Loucy (cell line): ENCODE results near the gene RPTOR.

Source experiments
- H2AFZ ChIP-seq: fragments of 200-600 bp; sonication (generic); 2 replicates; pipeline ENCODE4 v1.6.0; 2016; ENCODE audit warnings: antibody characterized with exemption, mild to moderate bottlenecking, low read length, moderate library complexity
- H3F3A ChIP-seq: fragments of 200-600 bp; 2 replicates; pipeline ENCODE4 v1.6.0; 2016; ENCODE audit warnings: antibody characterized with exemption, low read depth, mild to moderate bottlenecking
- H3K27me3 ChIP-seq: fragments of 200-600 bp; sonication (generic); 2 replicates; pipeline ENCODE4 v1.6.1; 2014; ENCODE audit warnings: low read length, mild to moderate bottlenecking; ENCODE audit not compliant: insufficient read depth, poor library complexity, severe bottlenecking
- H3K36me3 ChIP-seq: fragments of 200-600 bp; sonication (generic); 2 replicates; pipeline ENCODE4 v1.6.1; 2016; ENCODE audit warnings: low read length; ENCODE audit not compliant: insufficient read depth
- H3K4me1 ChIP-seq: fragments of 200-600 bp; sonication (generic); 2 replicates; pipeline ENCODE4 v1.5.1; 2014; ENCODE audit warnings: low read length, mild to moderate bottlenecking; ENCODE audit not compliant: insufficient read depth, poor library complexity, severe bottlenecking
- H3K4me2 ChIP-seq: fragments of 200-600 bp; sonication (generic); 2 replicates; pipeline ENCODE4 v1.6.0; 2014; ENCODE audit warnings: antibody characterized with exemption, low read length, low read depth, mild to moderate bottlenecking; ENCODE audit not compliant: poor library complexity, severe bottlenecking
- H3K4me3 ChIP-seq: fragments of 200-600 bp; sonication (generic); 2 replicates; pipeline ENCODE4 v1.5.1; 2014; ENCODE audit warnings: low read length, mild to moderate bottlenecking, mixed read lengths; ENCODE audit not compliant: poor library complexity, severe bottlenecking
- H3K79me2 ChIP-seq: fragments of 200-600 bp; sonication (generic); 2 replicates; pipeline ENCODE4 v1.6.1; 2014; ENCODE audit warnings: low read length; ENCODE audit not compliant: insufficient read depth
- H3K9ac ChIP-seq: fragments of 200-600 bp; sonication (generic); 2 replicates; pipeline ENCODE4 v1.6.0; 2014; ENCODE audit warnings: mild to moderate bottlenecking, low read depth, low read length, moderate library complexity; ENCODE audit not compliant: poor library complexity, severe bottlenecking
- H3K9me2 ChIP-seq: fragments of 200-600 bp; sonication (generic); replicated peaks from 2 replicates; pipeline ENCODE4 v1.6.1; 2016; ENCODE audit warnings: low read depth, low read length, mixed read lengths
- H3K9me3 ChIP-seq: fragments of 200-600 bp; sonication (generic); 2 replicates; pipeline ENCODE4 v1.6.1; 2014; ENCODE audit warnings: mild to moderate bottlenecking, antibody characterized with exemption, low read length, low read depth; ENCODE audit not compliant: insufficient read depth
- H4K20me1 ChIP-seq: fragments of 200-600 bp; sonication (generic); 2 replicates; pipeline ENCODE4 v1.6.0; 2014; ENCODE audit warnings: antibody characterized with exemption, low read length, mild to moderate bottlenecking; ENCODE audit not compliant: insufficient read depth, poor library complexity, severe bottlenecking
- CTCF ChIP-seq: fragments of 200-600 bp; sonication (generic); conservative IDR thresholded peaks from 2 replicates; pipeline ENCODE4 v1.5.1; 2014; ENCODE audit warnings: mild to moderate bottlenecking, antibody characterized with exemption, low read length
- EZH2phosphoT487 ChIP-seq: fragments of 200-600 bp; IDR thresholded peaks from 2 replicates; pipeline ENCODE4 v1.6.1; 2018; ENCODE audit warnings: antibody characterized with exemption, mild to moderate bottlenecking, moderate library complexity, borderline replicate concordance

RPTOR gene

DNA sequence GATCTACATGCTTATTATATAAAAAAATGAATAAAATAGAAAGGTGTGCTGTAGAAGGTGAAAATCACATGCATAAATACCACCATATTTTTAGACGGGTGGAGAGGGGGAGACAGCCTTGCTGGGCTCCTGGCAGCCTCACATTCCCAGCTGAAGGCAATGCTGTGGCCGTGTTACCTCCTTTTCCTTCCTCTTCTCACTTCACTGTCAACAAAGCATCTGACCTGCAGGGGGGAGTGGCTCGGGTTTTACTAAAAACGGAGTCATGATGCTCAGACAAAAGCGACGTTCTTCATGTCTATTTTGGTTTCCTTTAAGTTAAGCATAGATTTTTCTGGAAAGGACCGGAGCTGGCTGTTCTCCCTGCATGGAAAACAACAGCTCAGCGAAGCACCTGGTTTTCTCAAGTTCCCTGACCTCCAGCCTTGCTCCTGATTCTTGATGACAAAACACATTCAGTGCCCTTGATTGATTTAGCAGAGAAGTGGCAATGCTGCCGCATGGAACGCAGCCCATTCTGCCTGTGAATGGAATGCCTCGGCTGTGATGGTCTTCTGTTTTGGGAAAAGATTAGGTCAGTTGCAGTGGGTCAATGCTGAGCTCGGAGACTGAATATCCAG, 5.5 kb upstream of the RPTOR start:
- H3K79me2 ChIP-seq: no peaks in the 10 kb centered on the region
- no peaks in the 10 kb centered on the region for H3K9me2 ChIP-seq
- H3K4me1 ChIP-seq: no peaks in the 10 kb centered on the region
- H3F3A ChIP-seq: no peaks in the 10 kb centered on the region
- no peak for TF ChIP-seq EZH2phosphoT487
- no peak for TF ChIP-seq CTCF
- no peaks in the 10 kb centered on the region for H3K36me3 ChIP-seq
- no peaks in the 10 kb centered on the region for H3K9me3 ChIP-seq
- no peaks in the 10 kb centered on the region for H3K27me3 ChIP-seq
- H3K4me3 ChIP-seq: no peak overlapping the region
- no peaks in the 10 kb centered on the region for H4K20me1 ChIP-seq
- H3K4me2 ChIP-seq: no peak overlapping the region
- peak overlapping the region; percentile 67 for H2AFZ ChIP-seq
- no peak overlapping the region for H3K9ac ChIP-seq

- Histone ChIP-seq H3K4me1 (peaks cover 24% of the 10 kb centered on the region), H3K79me2 (peaks cover 58% of the 10 kb centered on the region), H3K27me3 (no peaks in the 10 kb centered on the region), H3K4me2 (peak overlapping the region; percentile 82), H4K20me1 (peaks cover 31% of the 10 kb centered on the region), H3F3A (no peaks in the 10 kb centered on the region), H3K4me3 (peak overlapping the region; percentile 97), H3K9ac (peak overlapping the region; percentile 93), H3K36me3 (no peaks in the 10 kb centered on the region), H3K9me3 (no peaks in the 10 kb centered on the region), H3K9me2 (no peaks in the 10 kb centered on the region), H2AFZ (no peak overlapping the region)
- TF ChIP-seq CTCF (no peak), EZH2phosphoT487 (no peak)
These were observed 825 bp downstream of the RPTOR start for GRCh38 chr17:80545499-80545826.

- Histone ChIP-seq H3K27me3 (no peaks in the 10 kb centered on the region), H4K20me1 (peaks cover 31% of the 10 kb centered on the region), H3K9ac (peak overlapping the region; percentile 93), H3K4me2 (peak overlapping the region; percentile 82), H2AFZ (no peak overlapping the region), H3K79me2 (peaks cover 62% of the 10 kb centered on the region), H3K4me1 (peaks cover 24% of the 10 kb centered on the region), H3K4me3 (peak overlapping the region; percentile 97), H3F3A (no peaks in the 10 kb centered on the region), H3K9me3 (no peaks in the 10 kb centered on the region), H3K9me2 (no peaks in the 10 kb centered on the region), H3K36me3 (no peaks in the 10 kb centered on the region)
- TF ChIP-seq CTCF (no peak), EZH2phosphoT487 (no peak)
These were observed 1.6 kb downstream of the RPTOR start for GRCh38 chr17:80546267-80546666.
